SK-N-MC (cell line): ENCODE data around the gene FOXD1.

Experiments
- DNase-seq: peaks from one replicate; pipeline ENCODE4 v3.0.0-alpha.2; 2011; ENCODE audit warnings: low read depth, low spot score
- H3K27ac ChIP-seq: fragments of 200-600 bp; sonication (generic); 2 replicates; pipeline ENCODE4 v1.5.1; 2016; ENCODE audit warnings: mixed run types
- H3K36me3 ChIP-seq: fragments of 200-600 bp; sonication (generic); 2 replicates; pipeline ENCODE4 v1.6.1; 2017; ENCODE audit warnings: antibody characterized with exemption, low read length, mixed read lengths; ENCODE audit not compliant: insufficient read depth
- H3K4me3 ChIP-seq: fragments of 200-600 bp; sonication (generic); 2 replicates; pipeline ENCODE4 v1.5.1; 2016
- H3K9ac ChIP-seq: fragments of 200-600 bp; sonication (generic); 2 replicates; pipeline ENCODE4 v1.8.0; 2017; ENCODE audit warnings: mixed run types, mixed read lengths; ENCODE audit not compliant: insufficient read length
- H3K9me3 ChIP-seq: fragments of 200-600 bp; sonication (generic); 2 replicates; pipeline ENCODE4 v1.6.1; 2017; ENCODE audit warnings: low read depth, mild to moderate bottlenecking, antibody characterized with exemption, low read length, moderate library complexity, mixed read lengths
- EZH2 ChIP-seq: fragments of 200-600 bp; sonication (generic); IDR thresholded peaks from one replicate; pipeline ENCODE4 v1.6.1; 2017; ENCODE audit warnings: antibody characterized with exemption
- FOXP2 ChIP-seq: optimal IDR thresholded peaks from 2 replicates; pipeline ENCODE3; 2011; ENCODE audit warnings: mild to moderate bottlenecking, moderate library complexity; ENCODE audit not compliant: insufficient read depth; ENCODE audit errors: extremely low read length, control extremely low read depth
- POLR2AphosphoS5 ChIP-seq: IDR thresholded peaks from 2 replicates; pipeline ENCODE4 v1.6.1; 2012; ENCODE audit warnings: mild to moderate bottlenecking, low read depth, low read length, borderline replicate concordance

The FOXD1 gene

DNA sequence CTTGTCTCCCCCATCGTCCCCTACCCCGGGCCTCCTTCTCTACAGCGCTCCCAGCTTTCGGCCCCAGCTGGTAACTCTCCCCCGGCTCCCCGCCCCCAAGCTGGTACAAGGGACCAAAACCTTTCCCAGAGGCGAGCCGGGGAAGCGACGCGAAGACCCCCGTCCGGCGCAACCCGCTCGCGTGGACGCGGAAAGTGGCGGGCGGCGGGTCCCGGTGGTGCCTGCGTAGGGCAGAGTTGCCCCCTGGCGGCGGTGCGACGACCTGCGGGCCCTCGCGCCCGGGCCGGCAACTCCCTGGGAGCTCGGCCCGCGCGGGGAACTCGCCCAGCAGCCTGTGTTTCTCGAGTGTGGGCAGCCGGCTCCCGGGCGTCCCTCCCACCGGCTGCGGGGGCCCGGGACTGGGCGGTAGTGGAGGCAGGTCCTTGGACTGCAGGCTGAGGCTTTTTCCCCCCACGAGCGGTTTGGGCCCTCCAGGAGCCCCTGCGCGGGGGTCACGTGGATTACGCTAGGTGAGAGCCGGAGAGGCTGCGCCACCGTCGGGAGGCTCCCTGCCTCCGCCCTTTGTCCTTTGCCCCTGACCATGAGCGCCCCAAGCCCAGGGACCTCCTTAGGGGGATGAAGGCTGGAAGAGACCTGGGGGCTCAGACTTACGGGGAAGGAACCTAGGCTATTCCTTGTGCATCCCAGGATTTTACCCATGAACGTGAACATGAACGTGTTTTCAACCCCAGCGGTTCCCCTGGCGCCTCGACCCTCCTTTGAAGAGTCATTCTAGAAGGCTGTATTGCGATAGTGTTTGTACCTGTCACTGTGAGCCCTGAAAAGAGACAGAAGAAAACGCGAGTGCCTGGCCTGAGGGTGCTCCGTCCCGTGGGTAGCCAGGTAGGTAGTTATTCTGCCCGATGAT is 2.9 kb upstream of the FOXD1 start:
- Histone ChIP-seq H3K36me3 (no peaks in the 10 kb centered on the region), H3K9me3 (no peaks in the 10 kb centered on the region), H3K4me3 (peak overlapping the region; percentile 85), H3K9ac (peak overlapping the region; percentile 32), H3K27ac (no peak overlapping the region)
- no peak for TF ChIP-seq FOXP2
- TF ChIP-seq EZH2: no peak
- no peak for TF ChIP-seq POLR2AphosphoS5
- DNase-seq: no peak

DNA sequence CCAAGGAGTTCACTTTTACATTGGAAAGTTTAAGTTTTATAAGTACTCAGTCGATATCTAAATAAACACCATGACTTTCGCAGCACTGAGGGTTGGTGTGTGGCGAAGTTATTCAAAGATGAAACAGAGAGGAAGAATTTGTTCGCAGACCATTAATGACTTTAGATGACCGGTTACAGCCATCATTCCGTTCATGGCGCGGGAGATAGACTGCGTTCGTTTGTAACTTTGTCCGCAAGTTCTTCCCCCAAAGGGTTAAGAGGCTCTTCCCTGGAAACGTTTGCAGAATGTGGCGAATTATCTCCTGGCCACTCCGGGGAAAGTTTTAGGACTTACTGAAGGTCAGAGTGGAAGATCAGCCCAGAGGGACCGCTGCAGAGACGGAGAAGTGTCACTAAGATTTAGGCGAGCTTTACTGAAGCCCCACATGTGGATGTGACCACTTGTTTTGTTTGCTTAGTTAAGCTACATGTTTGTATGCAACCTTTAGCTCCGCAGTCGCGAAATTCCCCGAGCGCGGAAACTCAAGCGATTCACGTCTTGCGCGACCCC is 2.2 kb upstream of the FOXD1 start:
- H3K9me3 ChIP-seq: no peaks in the 10 kb centered on the region
- H3K36me3 ChIP-seq: no peaks in the 10 kb centered on the region
- no peak for DNase-seq
- H3K9ac ChIP-seq: no peak overlapping the region
- no peak overlapping the region for H3K27ac ChIP-seq
- TF ChIP-seq POLR2AphosphoS5 (no peak), EZH2 (no peak), FOXP2 (no peak)
- H3K4me3 ChIP-seq: peak overlapping the region; percentile 85

DNA sequence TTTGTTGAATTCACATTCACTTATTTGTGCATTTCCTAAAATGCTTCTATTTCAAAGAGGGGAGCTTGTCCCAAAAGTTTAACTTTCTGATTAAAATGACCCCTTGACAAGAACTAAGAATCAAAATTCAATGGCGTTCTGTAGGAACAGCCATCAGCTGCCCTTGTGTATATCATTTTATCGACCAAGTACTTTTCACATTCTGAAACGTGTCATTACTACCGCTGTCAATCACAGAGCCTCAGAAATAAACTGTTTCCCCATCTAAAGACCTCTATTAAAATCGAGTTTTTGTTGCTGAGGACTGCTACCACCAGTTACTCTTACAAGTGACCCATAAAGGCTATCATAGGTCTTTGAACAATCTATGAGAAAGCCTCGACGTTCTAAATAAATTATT is 1.6 kb upstream of the FOXD1 start:
- Histone ChIP-seq H3K9ac (no peak overlapping the region), H3K27ac (no peak overlapping the region), H3K9me3 (no peaks in the 10 kb centered on the region)

DNA sequence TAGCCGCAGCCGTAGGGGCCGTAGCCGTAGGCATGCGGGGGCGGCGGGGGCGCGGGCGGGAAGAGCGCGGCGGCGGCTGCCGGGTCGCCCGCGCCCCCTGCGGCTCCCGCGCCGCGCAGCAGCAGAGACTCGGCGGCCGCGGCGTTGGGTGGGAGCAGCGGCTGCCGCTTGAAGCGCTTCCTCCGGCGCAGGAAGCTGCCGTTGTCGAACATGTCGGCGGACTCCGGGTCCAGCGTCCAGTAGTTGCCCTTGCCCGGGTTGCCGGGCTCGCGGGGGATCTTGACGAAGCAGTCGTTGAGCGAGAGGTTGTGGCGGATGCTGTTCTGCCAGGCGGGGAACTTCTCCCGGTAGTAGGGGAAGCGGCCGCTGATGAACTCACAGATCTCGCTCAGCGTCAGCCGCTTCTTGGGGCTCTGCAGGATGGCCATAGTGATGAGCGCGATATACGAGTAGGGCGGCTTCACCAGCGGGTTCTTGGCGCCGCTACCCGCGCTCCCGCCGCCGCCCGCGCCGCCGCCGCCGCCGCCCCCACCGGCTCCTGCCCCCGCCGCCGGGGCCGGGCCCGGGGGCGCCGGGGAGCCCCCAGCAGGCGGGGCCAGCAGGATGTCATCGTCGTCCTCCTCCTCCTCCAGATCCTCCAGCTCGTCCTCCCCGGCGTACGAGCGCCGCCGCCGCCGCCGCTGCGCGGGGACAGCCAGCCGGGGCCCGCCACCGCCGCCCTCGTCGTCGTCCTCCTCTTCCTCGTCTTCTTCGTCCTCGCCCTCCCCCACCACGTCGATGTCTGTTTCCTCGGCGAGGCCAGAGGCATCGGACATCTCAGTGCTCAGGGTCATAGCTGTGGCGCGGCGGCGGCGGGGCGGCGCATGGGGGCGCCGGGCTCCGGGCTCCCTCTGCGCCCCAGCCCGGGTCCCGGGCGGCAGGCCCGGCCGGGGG is 781 bp downstream of the FOXD1 start:
- Histone ChIP-seq H3K9ac (no peak overlapping the region), H3K9me3 (no peaks in the 10 kb centered on the region), H3K4me3 (peak overlapping the region; percentile 92), H3K27ac (no peak overlapping the region), H3K36me3 (no peaks in the 10 kb centered on the region)
- no peak for TF ChIP-seq POLR2AphosphoS5
- TF ChIP-seq EZH2: no peak
- TF ChIP-seq FOXP2: no peak
- DNase-seq: no peak

More for the DNA sequence above, 1.6 kb upstream of the FOXD1 start:
- no peaks in the 10 kb centered on the region for H3K36me3 ChIP-seq
- H3K4me3 ChIP-seq: peak overlapping the region; percentile 85
- DNase-seq: no peak
- TF ChIP-seq EZH2 (no peak), FOXP2 (no peak), POLR2AphosphoS5 (no peak)

DNA sequence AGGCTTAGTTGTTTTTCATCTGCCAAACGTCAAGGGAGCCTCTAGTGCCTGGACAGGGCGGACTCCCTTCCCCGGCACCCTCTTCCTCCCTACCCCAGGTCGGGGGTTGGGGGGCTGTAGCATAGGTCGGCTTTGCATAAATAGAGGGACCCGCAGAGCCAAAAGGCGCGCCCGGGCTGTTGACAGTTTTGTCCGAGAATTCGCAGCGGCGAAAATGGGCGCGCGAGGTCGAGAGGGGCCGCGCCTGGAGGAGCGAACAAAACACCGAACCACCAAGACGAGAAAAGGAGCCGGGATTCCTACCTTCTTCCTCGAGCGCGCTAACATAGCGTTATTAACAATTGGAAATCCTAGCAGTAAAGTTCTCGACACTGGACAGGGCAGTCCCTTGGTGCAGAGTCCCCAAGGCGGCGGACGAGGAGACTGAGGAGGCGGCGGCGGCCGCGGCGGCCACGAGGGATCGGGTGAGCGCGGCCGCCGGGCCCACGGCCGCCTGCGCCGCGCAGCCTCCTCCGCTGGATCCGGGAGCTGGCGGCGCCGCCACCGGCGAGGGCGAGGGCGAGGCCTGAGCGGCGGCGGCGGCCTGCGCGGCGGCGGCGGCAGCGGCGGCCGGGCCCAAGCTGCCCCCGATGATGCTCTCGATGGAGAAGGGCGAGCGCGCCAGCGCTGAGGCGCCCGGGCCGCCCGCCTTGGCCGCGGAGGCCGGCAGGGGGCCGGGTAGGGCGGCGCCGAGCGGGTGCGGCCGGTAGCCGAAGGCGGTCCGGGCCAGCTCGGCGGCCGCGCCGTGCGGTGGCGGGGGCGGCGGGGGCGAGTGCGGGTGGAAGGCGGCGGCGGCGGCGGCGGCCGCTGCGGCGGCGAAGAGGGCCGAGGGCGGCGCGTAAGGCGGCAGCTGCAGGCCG is 1.7 kb downstream of the FOXD1 start:
- H3K9ac ChIP-seq: peak overlapping the region; percentile 0
- H3K9me3 ChIP-seq: no peaks in the 10 kb centered on the region
- no peak for DNase-seq
- H3K36me3 ChIP-seq: no peaks in the 10 kb centered on the region
- peak overlapping the region; percentile 74 for H3K4me3 ChIP-seq
- no peak overlapping the region for H3K27ac ChIP-seq
- TF ChIP-seq POLR2AphosphoS5 (no peak), EZH2 (no peak), FOXP2 (no peak)

DNA sequence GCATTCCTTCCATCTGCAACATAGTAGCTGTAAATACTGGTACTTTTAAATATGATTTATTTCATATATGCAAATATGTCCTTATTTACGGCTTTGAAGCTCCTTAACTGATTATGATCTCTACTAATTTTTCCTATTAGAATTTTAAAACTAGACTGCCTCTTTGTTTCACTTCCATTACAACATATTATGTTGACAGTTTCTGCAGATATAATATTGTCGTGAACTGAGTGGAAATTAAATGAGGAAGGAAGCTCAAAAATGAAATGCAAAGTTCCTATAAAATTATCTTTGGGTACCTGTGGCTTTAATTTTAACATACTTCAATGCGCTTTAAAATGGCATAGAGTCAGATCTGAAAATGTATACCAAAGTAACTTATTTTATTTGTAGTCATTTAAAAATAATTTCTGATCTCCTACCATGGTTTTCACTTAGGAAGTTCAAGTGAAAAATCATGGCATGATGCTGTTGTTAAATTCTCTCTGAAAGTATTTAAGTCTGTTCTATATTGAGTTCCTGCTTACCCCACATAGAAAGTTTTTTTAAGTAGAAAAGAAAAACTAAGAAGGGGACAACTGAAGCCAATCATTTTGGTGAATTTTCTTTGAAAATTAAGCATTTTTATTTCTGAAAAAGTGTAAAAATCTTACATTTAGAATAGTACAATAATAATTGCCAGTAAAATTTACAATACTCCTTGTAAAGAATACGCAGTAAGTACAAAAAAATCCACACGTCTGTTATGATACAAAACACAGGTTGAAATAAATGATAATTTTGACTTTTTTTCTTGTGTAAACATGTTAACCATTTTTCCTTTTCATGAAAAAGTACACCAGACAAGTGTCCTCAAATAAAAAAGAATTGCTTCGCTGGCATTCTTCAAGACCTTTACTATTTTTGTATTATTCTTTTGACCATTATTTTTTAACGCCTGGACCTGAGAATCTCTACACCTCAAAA is 2.6 kb downstream of the FOXD1 start:
- no peaks in the 10 kb centered on the region for H3K9me3 ChIP-seq
- H3K27ac ChIP-seq: no peak overlapping the region
- no peaks in the 10 kb centered on the region for H3K36me3 ChIP-seq
- DNase-seq: no peak
- no peak overlapping the region for H3K9ac ChIP-seq
- peak overlapping the region; percentile 74 for H3K4me3 ChIP-seq
- TF ChIP-seq EZH2 (no peak), FOXP2 (no peak), POLR2AphosphoS5 (no peak)
